GM18909 (cell line): Measurements from ENCODE around the gene GRM7.

ENCODE experiments used
- ATAC-seq: cut with Tn5 transposase; IDR thresholded peaks from one replicate; pipeline ENCODE4 v1.9.1; 2021; ENCODE audit warnings: mild to moderate bottlenecking; ENCODE audit not compliant: unreplicated experiment, poor library complexity

The GRM7 gene

GRCh38 chr3:6962801-6963200, 101.9 kb downstream of the GRM7 start:
- ATAC-seq: no peak

DNA sequence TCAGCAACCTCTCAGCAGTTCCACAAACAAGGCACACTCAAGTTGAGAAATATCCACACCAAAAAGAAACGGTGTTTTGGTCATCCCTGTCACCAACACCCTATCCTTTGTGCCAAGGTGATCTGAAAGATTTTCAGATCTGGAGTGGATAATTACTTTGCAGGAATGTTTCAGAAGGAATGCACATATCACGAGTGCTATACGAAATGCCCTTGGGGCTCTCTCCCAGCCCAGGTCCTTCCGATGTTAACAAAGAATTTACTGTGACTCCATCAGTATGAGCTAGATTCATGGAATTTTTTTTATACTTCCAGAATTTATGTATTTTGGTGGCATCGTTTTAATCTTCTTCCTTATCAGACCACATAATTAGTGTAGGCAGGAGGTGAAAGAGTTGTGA, 105.0 kb downstream of the GRM7 start:
- no peak for ATAC-seq

DNA sequence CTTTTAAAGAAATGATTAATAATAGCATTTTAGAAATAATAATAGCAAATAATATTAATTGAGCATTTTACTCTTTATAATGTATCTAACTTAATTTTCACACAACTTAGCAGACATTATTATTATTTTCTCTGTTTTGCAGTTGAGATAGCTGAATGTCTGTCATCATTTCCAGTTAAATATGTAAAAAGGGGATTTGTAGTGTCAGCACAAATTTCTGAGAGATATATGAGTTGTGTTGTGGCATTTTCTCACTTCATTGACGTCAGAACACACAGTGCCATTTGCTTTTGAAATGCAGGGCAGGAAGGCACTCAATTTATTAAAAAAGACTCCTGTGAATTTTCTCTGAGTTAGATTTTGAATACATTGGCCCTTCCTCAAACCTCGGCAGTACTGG, 111.0 kb downstream of the GRM7 start:
- ATAC-seq: no peak

GRCh38 chr3:6985848-6986247, 124.9 kb downstream of the GRM7 start:
- no peak for ATAC-seq

DNA sequence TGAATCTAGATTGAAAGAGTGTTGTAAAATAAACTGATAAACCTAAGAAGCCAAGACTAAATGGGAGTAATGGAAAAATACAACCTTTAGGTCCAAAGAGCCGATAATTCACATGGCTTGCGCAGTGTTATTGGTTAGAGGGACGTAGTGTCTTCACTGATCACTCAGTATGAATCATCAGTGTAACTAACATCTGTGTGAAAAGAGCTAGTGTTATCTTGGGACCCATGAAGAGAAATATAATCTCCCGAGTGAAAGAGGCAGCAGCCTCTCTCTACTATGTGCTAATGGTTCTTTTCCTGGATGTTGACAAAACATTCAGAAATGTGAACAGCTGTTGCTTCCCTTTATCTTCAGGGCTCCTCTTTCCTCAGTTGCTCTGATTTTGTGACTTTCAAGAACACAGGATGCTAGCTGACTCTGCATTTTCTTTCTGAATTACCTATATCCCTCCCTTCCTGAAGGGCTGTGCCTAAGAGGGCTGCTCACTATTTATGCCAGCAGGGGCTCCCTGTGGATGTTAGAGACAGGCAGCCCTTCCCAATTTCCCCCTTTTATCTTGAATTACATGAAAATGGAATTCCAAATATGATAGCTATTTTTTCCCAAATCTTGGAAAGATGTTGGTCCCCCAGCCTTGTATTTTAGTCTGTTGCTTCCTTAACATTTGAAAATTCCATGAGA, 128.8 kb downstream of the GRM7 start:
- no peak for ATAC-seq

- no peak for ATAC-seq
Measured at GRCh38 chr3:6994081-6994668, 133.3 kb downstream of the GRM7 start.

DNA sequence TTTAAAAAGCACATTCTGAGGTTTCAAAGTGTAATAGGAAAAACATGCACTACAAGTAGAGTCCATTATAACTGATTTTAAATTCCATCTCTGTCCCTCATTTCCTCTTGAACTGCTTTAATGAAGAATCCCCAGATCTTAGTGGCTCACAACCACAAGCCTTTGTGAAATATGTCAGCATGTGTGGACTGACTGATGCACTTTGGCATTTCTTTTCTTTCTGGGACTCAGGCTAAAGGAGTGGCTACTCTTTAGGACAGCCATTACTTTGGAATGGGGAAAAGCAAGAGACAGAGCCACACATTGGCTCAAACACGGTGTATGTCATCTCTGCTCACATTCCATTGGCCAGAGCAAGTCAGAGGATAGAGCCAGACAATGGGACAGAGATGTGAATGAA, 139.6 kb downstream of the GRM7 start:
- no peak for ATAC-seq

- no peak for ATAC-seq
Measured at GRCh38 chr3:7001370-7001769, 140.5 kb downstream of the GRM7 start.

DNA sequence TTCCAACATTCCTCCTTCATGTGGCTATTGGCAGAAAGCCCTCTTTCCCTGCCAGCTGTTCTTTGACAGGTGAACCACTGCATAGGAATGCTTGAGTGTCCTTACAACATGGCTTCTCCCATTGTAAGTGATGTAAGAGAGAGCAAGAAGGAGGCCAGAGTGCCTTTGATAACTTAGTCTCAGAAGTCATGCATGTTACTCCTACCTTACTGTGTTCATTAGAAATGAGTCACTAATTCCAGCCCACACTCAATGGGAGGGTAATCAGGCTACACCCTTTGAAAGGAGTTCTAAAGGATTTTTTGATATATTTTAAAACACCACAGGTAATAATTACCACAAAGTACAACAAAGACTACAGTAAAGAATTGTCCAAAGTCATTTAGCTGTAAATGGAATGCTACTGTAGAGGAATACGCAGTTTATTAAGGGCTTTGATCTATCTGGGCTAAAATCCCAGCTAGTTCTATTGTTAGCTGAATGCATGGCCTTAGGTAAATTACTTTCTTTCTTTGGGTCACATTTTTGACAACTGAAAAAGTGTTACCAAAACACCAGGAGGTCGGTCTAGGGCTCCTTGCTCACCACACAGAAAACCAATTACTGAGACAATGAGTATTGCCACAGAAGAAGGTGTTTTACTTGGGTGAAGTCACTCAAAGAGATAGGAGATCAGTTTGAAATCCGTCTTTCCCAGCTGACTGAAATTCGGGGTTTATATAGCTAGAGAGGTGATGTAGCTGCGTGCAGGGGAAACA, 154.9 kb downstream of the GRM7 start:
- no peak for ATAC-seq

- ATAC-seq: no peak
Measured at GRCh38 chr3:7025581-7026300, 164.8 kb downstream of the GRM7 start.

- no peak for ATAC-seq
Measured at GRCh38 chr3:7029562-7029961, 168.6 kb downstream of the GRM7 start.

- no peak for ATAC-seq
Measured at GRCh38 chr3:7038394-7038793, 177.5 kb downstream of the GRM7 start.

GRCh38 chr3:7062714-7063113, 201.8 kb downstream of the GRM7 start:
- no peak for ATAC-seq

DNA sequence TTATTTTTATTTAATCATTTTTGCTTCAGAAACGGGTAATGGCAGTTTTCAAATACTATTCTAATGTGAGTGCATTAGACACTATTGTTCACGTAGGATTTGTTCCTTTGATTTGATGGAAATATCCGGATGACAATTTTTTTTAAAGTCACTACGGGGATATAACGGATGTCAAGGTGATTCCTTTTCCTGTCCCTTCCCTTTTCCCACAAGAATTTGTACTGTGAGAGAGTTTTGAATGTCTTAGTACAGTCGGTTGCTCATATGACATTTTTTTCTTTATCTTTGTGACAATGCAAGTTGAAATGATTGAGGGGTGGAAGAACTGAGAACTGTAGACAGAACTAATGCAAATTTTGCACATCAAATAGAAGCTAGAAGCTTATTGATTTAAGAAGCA, 209.5 kb downstream of the GRM7 start:
- no peak for ATAC-seq

- no peak for ATAC-seq
Measured at GRCh38 chr3:7074217-7074616, 213.3 kb downstream of the GRM7 start.

- ATAC-seq: no peak
Measured at GRCh38 chr3:7075117-7075516, 214.2 kb downstream of the GRM7 start.

DNA sequence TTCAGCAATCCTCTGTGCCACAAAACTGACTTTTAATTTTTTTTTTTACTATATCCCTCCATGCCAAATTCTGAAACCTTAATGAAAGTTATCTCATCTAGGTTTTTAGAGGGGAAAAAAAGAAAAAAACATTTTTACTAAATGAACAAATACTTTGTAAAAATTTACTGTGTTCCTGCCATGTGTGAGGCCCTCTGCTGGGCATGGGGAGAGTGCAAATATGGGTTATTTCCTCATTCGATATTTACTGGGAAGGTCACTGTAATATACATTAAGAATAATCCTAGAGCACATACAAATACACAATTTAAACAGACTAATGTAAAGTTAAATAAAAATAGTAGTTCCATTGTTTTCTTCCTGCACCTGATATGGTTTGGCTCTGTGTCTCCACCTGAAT, 215.0 kb downstream of the GRM7 start:
- ATAC-seq: no peak

DNA sequence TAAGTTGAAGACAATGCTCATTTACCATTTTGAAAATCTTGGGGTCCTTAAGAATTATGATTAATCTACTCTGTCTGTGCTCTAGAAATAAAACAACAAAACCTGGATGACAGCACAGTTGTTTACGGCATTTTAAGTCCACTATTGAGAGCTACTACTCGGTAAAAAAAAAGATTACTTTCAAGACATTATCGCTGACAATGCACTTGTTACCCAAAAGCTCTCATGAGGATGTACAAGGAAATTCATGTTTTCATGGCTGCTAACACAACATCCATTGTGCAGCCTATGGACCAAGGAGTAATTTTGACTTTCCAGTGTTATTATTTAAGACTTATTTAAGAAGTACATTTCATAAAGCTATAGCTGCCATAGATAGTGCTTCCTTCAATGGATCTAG, 221.3 kb downstream of the GRM7 start:
- no peak for ATAC-seq

GRCh38 chr3:7086417-7086816, 225.5 kb downstream of the GRM7 start:
- ATAC-seq: no peak

DNA sequence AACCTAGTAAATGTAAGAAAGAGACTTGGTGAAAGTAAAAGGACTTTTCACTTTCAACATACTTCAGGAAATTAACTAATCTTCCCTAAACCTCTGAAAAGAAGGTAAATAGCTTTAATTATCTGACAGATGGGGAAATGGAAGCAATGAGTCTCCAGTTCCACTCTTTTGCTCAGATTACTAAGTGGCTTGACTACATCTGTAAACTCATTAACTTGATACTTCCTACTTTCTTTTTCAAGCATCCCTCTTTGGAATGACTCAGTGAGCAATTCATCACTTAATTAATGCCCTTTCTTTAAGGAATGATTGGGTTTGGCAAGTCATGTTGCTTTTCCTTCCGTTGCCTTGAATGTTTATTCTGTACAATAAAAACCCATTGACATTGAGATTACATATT, 234.2 kb downstream of the GRM7 start:
- no peak for ATAC-seq

- no peak for ATAC-seq
Measured at GRCh38 chr3:7100136-7100535, 239.2 kb downstream of the GRM7 start.
